HG02970 (cell line): Measurements from ENCODE around the gene GRK4.
"Not testable (repeated sequence)": the region's sequence is repeated elsewhere in the genome, so short reads cannot be mapped to it uniquely, and the experiment has no call there.

ENCODE experiments used
- ATAC-seq: cut with Tn5 transposase; IDR thresholded peaks from one replicate; pipeline ENCODE4 v1.9.1; 2021; ENCODE audit warnings: mild to moderate bottlenecking, moderate library complexity, moderate number of reproducible peaks; ENCODE audit not compliant: unreplicated experiment, low FRiP score

Gene GRK4

DNA sequence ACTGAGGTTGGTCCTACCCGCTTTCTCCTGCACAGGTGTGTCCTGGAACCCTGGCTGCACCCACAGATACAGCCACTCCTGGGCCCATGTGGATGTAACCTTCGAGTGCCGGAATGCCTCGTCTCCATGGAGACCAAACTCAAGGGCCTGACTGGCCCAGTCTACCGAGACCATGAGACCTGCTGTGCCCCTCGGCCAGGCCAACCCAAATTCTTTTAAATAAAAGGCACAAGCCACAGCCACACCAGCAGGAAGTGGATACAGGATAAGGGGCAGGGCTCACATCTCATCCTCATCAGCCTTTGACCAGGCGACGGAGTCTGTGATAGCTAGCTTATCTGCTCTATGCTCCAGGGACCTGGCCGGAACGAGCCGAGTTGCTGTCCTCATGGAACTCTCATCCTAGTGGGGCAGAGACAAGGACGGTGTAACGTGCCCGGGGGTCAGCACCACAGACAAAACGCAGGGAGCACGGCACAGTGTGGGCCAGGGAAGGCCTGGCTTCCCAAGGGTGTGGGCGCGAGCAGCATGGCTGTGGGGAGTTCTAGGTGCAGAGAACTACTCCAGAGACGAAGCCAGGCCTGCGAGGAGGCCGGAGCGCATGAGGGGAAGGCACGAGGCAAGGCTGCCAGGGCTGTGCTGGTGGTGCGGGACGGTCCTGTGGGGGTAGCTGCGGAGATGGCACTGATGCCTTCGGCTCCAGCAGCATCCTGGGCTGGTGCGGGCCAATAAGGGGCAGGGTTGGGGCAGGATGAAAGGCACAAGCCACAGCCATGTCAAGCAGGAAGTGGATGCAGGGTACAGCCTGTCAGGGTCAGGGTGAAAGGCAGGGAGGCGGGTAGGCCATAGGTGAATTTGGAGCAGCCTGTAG, 22.9 kb upstream of the GRK4 start:
- no peak for ATAC-seq

DNA sequence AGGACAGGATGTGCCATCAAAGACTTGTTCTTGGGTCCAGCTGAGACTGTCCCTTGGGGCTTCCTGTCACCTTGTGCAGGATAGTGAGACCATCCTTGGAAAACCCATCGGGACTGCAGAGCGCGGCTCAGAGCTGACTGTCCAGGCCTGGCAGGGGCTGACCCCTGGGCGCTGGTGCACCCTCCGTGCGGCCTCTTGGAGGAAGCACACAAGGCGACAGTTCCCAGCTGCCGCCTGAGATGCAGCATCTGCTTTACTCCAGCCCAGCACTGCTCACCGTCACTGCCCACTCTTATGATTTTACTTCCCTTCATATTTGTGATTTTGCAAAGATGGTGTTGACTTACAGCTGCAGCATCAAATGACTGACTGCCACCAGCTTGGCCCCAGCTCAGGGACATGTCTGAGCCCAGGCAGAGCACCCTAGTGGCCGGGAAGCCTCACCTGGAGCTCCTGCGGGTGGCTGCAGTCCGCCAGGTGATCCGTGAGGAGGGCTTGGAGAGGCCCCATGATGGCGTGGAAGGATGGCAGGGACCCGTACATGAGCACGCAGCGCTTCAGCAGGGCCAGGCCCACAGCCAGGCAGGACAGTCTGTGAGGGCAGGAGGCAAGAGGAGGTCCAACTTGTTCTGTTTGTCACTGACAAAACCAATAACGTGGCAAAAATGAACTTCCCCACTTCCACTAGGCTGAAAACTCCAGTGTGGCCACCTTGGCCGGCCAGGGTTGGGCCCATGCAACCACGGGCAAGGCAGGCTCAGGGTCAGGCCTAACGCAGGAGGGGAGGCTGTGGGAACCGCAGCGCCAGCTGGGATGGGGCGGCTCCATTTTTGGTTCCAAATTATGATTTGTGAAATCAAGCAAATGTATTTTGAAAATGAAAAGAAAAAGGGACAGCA, 22.0 kb upstream of the GRK4 start:
- no peak for ATAC-seq

DNA sequence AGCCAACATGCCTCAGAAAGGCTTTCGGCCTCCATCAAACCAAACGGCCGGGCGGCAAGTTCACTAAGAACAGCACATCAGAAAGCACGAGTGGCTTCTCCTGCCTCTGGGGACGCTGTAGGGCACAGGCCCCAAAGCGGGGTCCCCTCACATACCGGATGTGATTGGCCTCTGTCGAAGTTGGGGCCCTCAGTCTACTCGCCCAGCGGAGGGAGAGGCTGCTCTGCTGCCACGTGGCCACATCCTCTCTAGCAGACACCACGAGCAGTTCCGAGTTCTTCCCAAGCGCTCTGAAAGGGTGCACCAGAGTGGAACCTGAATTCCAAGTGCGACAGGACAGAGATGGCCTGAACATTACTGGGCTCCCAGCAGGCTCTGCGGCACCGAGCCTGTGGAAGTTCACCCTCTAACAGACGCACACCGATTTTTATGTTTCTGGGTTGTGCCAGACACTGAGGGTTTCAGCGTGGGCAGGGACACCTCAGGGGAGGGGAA, 21.3 kb upstream of the GRK4 start:
- no peak for ATAC-seq

DNA sequence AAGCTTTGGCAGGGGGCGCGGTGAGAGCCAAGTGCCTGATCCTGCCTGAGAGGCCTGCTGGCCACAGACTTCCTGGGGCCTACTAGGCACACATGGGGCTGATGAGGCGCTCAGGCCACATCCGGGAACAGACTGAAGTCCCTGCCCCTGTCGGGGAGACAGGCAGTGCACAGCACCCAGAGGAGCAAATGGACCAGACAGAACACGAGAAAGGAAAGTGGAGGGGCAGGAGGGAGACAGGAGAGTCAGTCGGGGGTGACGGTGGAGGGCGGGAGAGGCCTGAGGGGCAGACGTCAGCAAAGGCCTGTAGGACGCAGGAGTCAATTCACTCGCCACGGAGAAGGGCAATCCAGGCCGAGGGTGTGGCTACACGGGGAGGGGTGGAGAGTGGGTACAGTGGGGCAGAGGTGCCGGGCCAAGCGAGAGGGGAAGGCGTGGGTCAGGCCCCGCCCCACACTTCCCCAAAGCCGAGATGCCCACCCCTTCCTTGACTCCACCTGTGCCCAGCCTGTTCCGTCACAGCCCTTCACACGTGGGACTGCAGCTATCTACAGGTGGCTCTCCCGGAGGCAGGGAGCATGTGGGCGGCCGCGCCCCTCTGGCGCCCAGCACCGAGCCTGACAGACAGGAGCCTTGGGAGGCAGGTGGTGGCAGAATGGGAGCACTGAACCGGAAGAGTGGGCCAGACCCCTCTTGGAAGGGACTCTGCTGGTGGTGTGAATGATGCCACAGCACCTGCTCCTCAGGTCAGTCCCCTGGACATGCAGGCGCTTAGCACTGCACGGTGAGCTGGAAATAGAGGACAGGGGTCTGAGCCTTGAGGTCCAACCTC, 20.6 kb upstream of the GRK4 start:
- no peak for ATAC-seq

DNA sequence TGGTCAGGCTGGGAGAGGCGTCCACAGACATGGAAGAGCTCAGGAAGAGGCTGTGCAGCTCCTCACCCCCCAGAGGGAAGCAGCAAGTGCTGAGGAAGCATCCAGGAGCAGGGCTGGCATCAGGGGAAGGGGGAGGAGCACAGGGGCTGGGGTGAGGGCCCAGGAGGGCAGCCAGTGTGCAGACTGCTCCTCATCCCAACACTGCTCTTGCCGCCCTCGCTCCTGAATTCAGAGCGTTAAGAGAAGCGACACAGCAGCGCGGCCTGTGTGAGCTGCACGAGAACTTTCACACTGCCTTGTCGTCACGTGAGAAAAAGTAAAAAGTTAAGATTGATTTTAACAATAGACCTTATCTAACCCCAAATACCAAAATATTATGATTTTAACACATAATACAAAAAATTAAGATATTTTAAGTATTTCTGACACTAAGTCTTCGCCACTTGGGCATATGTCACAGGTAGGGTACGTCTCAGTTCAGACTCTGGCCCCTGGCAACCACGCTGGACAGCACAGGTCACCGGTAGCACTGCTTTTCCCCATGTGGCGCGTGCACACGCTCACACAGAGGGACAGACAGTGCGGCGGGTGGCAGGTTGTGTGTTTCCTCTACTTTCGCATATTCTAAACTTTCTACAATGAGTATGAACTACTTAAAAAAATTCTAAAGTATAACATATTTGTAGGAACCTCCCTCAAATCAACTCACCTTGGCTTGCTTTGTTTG, 19.8 kb upstream of the GRK4 start:
- no peak for ATAC-seq

DNA sequence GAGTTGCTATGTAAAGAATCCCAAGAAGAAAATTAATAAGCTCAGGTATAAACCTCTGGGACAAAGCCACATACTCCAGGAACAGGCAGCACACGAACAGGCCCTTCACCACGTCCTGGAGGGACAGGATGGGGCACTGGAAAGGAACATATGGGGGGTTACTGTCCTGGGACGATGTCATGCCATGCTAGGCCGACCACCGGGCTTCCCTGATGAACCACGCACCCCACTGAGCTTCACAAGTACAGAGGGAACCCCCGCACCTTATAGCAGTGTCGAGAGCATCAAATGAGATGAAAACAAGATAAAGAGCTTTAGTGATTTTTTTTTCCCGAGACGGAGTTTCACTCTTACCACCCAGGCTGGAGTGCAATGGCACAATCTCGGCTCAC, 19.3 kb upstream of the GRK4 start:
- no peak for ATAC-seq

DNA sequence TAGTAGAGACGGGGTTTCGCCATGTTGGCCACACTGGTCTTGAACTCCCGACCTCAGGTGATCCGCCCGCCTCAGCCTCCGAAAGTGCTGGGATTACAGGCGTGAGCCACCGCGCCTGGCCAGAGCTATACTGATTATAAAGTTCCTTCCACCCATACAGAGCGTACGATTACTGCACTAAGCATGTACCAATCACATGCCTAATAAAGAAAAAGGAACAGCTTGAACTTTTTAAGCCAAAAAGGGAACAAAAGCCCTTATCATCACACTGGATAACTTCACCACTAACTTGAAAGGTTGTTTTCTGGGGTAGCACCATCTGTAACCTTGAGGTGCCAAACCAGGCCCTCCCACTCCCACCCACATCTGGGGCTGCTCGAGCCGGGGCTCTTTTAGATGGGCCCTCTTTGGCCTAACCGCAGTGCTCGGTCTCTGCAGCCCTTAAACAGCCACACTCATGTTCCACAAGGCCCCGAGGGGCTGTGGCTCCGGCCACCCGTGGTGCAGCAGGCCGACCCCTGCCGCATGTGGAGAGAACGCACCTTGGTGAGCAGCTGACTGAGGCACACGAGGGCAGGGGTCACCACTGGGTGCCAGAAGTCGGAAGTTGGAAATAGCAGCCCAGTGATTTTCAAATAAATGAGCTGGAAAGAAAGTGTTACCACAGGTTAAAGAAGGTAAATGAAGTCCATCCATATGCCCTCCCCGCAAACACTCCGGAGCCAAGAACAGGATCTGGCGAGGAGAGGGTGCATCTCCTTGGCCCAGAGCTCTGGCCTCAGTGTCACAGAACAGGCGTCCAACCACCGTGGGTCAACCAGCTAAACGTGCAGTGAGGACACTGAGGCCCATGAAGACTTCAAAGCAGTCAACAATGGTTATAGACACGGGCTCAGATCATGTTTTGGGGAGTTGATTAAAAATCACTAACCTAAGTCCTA, 18.5 kb upstream of the GRK4 start:
- no peak for ATAC-seq

DNA sequence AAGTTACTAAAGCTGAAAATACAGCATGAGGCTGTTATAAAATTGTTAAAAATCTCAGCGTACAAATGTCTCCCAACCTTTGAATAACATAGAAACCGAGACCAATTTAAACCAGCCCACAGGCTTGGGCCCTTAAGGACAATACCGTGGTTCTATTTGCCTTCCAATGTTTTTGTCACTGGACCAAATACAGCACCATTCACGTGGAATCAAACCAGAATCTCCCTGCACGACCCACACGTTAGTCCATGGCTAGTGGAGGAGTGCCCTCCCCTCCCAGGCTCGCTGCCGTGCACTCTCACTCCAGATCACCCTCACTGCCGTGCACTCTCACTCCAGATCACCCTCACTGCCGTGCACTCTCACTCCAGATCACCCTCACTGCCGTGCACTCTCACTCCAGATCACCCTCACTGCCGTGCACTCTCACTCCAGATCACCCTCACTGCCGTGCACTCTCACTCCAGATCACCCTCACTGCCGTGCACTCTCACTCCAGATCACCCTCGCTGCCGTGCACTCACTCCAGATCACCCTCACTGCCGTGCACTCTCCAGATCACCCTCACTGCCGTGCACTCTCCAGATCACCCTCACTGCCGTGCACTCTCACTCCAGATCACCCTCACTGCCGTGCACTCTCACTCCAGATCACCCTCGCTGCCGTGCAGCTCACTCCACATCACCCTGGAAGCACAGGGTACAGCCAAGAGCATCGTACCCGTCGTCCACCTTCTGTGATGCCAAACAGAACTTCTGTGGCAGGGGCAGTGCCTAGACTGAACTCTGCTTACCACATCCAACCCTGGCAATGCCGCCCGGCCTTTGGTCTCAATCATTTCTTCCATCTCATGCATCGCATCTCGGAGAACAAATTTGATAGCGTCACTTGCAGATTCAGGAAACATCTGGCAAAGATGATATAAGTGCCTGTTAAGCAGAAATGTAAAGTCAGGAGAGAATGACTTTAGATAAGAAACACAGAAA, 17.5 kb upstream of the GRK4 start:
- not testable (repeated sequence) for ATAC-seq

DNA sequence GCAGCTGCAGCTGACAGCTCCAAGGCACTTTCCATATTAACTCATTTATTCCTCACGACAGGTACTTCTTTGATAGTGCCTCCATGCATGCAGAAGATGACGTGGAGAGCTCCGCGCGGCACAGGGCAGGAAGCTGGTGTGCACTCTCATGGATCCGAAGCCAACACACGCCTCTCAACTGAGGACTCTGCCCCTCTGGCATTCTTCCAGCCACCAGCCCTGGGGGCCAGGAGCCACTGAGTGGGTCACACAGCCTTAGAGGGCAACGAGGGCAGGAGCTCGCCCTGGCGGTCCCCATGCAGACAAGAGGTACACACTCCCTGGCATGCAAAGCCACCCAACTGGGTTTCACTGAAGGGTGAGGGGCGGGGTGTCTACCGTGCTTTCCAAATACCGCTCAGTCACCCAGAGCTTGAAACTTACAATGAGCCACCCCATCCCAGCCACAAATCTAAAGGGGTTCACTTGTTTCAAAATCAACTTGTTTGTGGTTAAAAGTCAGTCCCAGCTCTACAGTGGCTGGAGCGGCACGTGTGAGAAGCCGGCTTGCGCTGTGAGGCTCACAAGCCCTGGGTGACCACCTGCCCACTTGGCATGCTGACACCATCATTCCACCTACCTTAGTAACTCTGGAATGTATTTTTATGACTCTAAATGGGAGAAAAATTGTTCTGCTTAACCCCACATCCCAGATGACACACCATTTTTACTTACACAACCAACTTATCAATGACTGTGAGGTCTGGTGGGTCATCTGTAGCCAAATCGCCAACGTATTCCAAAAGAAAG, 16.4 kb upstream of the GRK4 start:
- ATAC-seq = no peak

DNA sequence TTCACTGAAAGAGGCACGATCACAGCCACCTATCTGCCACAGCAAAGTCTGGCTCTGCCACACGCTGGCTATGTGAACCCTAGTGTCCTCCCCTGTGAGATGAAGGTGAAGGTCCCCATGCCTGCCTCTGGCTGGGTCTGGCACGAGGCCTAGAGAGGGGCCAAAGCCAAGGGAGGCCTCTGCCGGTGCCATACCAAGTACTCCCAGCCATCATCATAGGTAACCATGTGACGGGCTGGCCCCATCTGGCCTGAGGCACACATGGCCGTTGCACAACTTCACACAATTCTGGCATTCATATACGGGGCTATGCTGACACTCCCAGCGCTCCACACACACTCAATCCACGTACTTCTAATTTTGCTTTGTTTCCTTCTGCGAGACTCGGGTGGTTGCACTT, 15.4 kb upstream of the GRK4 start:
- ATAC-seq = no peak

DNA sequence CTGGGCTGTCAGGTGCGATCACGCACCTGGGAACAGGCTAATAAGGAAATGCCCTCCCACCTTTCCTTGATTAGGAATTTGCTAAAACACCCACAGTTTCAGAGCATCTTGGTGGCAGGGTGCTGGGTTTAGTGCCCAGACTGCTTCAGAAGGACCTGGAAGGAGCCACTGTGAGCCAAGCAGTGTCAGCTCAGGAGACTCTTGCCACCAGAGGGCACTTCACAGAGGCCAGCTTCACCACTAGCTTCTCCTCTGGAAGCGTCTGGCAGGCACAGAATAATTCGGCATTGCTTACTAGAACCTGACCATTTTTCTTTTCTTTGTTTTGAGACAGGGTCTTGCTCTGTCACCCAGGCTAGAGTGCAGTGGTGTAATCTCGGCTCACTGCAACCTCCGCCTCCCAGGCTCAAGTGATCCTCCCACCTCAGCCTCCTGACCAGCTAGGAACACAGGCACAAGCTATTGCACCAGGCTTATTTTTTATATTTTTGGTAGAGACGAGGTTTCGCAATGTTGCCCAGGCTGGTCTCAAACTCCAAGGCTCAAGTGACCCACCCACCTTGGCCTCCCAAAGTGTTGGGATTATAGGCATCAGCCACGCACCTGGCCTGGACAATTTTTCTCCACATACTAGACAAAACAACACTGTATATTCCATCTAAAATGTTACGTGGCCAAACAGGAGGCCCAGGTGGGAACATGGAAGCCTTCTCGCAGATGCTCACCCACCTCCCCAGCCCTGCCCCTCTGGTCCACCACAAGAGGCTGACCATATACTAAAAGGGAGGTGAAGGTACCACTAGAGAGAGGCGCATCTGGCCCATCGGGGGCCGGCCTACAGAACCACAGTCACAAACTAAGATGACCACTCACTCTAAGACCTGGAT, 14.2 kb upstream of the GRK4 start:
- ATAC-seq = no peak

DNA sequence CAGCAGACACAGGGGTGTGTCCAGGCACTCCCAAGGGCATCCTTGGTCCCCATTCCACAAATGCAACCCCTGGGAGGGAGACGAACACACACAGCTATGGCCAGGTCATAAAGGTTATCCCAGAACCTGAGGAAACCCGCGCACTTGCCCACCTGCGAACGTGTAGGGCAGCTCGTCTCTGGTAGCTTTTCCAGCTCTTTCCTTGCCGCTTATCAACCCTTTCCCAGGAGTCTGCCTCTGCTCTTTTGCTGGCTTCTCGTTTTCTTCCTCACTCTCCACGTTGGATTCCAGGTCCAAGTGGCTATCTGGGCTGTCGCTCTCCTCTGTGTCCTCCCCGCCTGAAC, 13.6 kb upstream of the GRK4 start:
- no peak for ATAC-seq

DNA sequence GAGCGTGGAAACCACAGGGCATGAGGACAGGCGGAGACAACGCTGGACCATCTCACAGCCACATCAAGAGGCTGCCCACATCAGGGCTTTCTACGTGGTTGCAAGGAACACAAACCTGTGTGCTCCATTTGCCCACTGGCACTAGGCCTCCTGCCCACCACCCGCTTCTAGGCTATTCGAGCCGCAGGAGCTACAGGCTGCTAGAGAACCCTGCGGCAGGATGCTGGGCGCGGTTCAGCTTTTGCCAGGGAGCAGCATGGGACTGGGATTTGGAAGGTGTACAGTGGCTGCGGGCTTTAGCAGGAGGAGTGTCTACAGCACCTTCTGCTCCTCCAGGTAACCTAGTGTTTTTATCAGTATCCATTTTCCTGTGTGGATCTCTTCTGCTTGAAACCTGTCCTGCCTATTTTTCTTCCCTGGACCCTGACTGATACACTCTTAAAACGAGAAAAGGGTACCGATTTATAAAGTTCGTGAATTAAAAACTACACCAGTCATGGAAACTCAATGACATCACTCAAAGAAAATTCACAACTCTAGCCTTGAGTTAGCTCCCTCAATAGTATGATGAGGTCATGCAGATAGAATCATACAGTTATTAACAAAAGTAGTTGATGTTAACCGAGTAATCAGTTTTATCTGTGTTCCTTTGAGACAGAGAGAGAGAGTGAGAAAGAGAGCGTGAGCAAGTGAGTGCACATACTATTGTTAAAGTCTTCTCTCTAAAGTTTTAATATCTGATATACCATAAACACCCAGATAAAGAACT, 13.0 kb upstream of the GRK4 start:
- ATAC-seq = no peak

DNA sequence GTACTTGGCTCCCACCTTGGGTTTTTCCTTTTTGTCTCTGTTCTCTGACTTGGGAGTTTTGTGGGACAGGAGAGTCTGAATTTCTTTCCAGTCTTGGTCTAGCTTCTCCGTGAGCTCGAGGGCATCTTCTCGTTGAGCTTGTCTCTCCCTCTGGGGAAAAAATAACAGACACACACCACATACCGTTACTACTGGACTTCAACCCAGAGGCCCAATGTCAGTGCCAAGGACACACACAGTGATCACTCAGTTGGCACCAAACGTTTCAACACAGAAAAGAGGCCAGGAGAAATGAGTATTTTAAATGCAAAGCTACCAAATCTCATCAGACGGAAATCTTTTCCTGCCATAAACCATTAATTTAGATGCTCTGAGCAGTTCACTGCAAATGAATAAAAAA, 9.9 kb upstream of the GRK4 start:
- no peak for ATAC-seq
